ENCODE results near the gene CLDN20.

GRCh38 chr6:155290491-155290890 is 26.7 kb downstream of the CLDN20 start:
- TF ChIP-seq ZFX (IDR thresholded peaks at IDR 0.05; ENCODE audit: borderline replicate concordance): no peak
- TF ChIP-seq, protein P1, sequence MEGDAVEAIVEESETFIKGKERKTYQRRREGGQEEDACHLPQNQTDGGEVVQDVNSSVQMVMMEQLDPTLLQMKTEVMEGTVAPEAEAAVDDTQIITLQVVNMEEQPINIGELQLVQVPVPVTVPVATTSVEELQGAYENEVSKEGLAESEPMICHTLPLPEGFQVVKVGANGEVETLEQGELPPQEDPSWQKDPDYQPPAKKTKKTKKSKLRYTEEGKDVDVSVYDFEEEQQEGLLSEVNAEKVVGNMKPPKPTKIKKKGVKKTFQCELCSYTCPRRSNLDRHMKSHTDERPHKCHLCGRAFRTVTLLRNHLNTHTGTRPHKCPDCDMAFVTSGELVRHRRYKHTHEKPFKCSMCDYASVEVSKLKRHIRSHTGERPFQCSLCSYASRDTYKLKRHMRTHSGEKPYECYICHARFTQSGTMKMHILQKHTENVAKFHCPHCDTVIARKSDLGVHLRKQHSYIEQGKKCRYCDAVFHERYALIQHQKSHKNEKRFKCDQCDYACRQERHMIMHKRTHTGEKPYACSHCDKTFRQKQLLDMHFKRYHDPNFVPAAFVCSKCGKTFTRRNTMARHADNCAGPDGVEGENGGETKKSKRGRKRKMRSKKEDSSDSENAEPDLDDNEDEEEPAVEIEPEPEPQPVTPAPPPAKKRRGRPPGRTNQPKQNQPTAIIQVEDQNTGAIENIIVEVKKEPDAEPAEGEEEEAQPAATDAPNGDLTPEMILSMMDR (IDR thresholded peaks at IDR 0.05): no peak
